GM19395 (cell line): ENCODE measurements around the gene AP3D1.
A peak's percentile ranks its signal among the peaks of the same experiment; 100 is the strongest.

Source experiments
- ATAC-seq: cut with Tn5 transposase; IDR thresholded peaks from one replicate; pipeline ENCODE4 v1.9.1; 2021; ENCODE audit warnings: mild to moderate bottlenecking, moderate library complexity; ENCODE audit not compliant: unreplicated experiment

The AP3D1 gene

GRCh38 chr19:2050991-2051772 is 100.2 kb downstream of the AP3D1 start, which contains the start of gene MKNK2:
MKNK2 (minus strand) TSS chr19:2051244; CDS start chr19:2050851, 393 bp downstream.
- ATAC-seq = peak; percentile 47
